Neural cell (in vitro differentiated cells): ENCODE measurements around the gene ZNF57. TPM values are rescaled to one million over a fixed set of nuclear protein-coding genes. Genes with fewer than 3 reads are reported as not detected.

Source experiments
- H2AFZ ChIP-seq: fragments of 200-600, 300-800 bp; sonication (generic), shearing (Covaris generic); 2 replicates; pipeline ENCODE4 v1.6.0; 2014; ENCODE audit warnings: low read depth, mild to moderate bottlenecking, antibody characterized with exemption, low read length, moderate library complexity
- H3F3A ChIP-seq: fragments of 200-600 bp; shearing (Covaris generic); 2 replicates; pipeline ENCODE4 v1.6.1; 2016; ENCODE audit warnings: mild to moderate bottlenecking, moderate library complexity, mixed read lengths, antibody characterized with exemption, low read length; ENCODE audit not compliant: insufficient read depth, poor library complexity, severe bottlenecking
- H3K27ac ChIP-seq: fragments of 200-600, 300-800 bp; sonication (generic), shearing (Covaris generic); 2 replicates; pipeline ENCODE4 v1.5.1; 2014; ENCODE audit warnings: mild to moderate bottlenecking, low read length, moderate library complexity
- H3K27me3 ChIP-seq: fragments of 300-800, 200-600 bp; sonication (generic), shearing (Covaris generic); 2 replicates; pipeline ENCODE4 v1.6.0; 2014; ENCODE audit warnings: mild to moderate bottlenecking, low read depth, low read length, moderate library complexity; ENCODE audit not compliant: insufficient read depth
- H3K36me3 ChIP-seq: fragments of 300-800, 200-600 bp; sonication (generic), shearing (Covaris generic); 2 replicates; pipeline ENCODE4 v1.5.1; 2014; ENCODE audit warnings: mild to moderate bottlenecking, antibody characterized with exemption, low read length, moderate library complexity; ENCODE audit not compliant: insufficient read depth
- H3K4me2 ChIP-seq: fragments of 300-800, 200-600 bp; sonication (generic), shearing (Covaris generic); 2 replicates; pipeline ENCODE4 v1.6.0; 2014; ENCODE audit warnings: mild to moderate bottlenecking, low read length
- H3K4me3 ChIP-seq: fragments of 300-800, 200-600 bp; sonication (generic), shearing (Covaris generic); 2 replicates; pipeline ENCODE4 v1.5.1; 2014; ENCODE audit warnings: mild to moderate bottlenecking, low read length, moderate library complexity
- H3K79me2 ChIP-seq: fragments of 200-600 bp; shearing (Covaris generic); replicated peaks from 2 replicates; pipeline ENCODE4 v1.6.0; 2014; ENCODE audit warnings: mild to moderate bottlenecking, low read length, moderate library complexity; ENCODE audit not compliant: insufficient read depth
- H3K9ac ChIP-seq: fragments of 300-800, 200-600 bp; sonication (generic), shearing (Covaris generic); 2 replicates; pipeline ENCODE4 v1.6.1; 2016; ENCODE audit warnings: mild to moderate bottlenecking, low read length, mixed read lengths
- H3K9me2 ChIP-seq: fragments of 200-600 bp; shearing (Covaris generic); 2 replicates; pipeline ENCODE4 v1.6.1; 2016; ENCODE audit warnings: mild to moderate bottlenecking, low read length, mixed read lengths; ENCODE audit not compliant: insufficient read depth
- H3K9me3 ChIP-seq: fragments of 200-600, 300-800 bp; sonication (generic), shearing (Covaris generic); 2 replicates; pipeline ENCODE4 v1.6.1; 2016; ENCODE audit warnings: mild to moderate bottlenecking, mixed run types, low read length, moderate library complexity, mixed read lengths
- H4K20me1 ChIP-seq: fragments of 200-600 bp; shearing (Covaris generic); 2 replicates; pipeline ENCODE4 v1.6.1; 2016; ENCODE audit warnings: mild to moderate bottlenecking, mixed run types; ENCODE audit not compliant: insufficient read depth
- CTCF ChIP-seq: fragments of 450-650 bp; IDR thresholded peaks from 2 replicates; pipeline ENCODE4 v1.5.1; 2014; ENCODE audit warnings: antibody characterized with exemption, mild to moderate bottlenecking, moderate library complexity; ENCODE audit not compliant: poor library complexity, severe bottlenecking
- EP300 ChIP-seq: fragments of 450-650 bp; conservative IDR thresholded peaks from 2 replicates; pipeline ENCODE4 v1.6.1; 2014; ENCODE audit warnings: antibody characterized with exemption, mild to moderate bottlenecking, moderate library complexity; ENCODE audit not compliant: poor library complexity, severe bottlenecking
- EZH2 ChIP-seq: fragments of 200-600, 300-800 bp; shearing (Covaris generic), sonication (generic); IDR thresholded peaks from 2 replicates; pipeline ENCODE4 v1.6.1; 2014; ENCODE audit warnings: antibody characterized with exemption, low read length, borderline replicate concordance, mild to moderate bottlenecking; ENCODE audit not compliant: insufficient read depth, poor library complexity, severe bottlenecking
- MXI1 ChIP-seq: fragments of 450-650 bp; conservative IDR thresholded peaks from 2 replicates; pipeline ENCODE4 v1.6.1; 2014; ENCODE audit warnings: antibody characterized with exemption, mild to moderate bottlenecking; ENCODE audit not compliant: poor library complexity, severe bottlenecking
- POLR2AphosphoS5 ChIP-seq: IDR thresholded peaks from 2 replicates; pipeline ENCODE4 v1.6.1; 2012
- RAD21 ChIP-seq: fragments of 450-650 bp; conservative IDR thresholded peaks from 2 replicates; pipeline ENCODE4 v1.6.1; 2014; ENCODE audit warnings: antibody characterized with exemption, mild to moderate bottlenecking, moderate library complexity
- REST ChIP-seq: IDR thresholded peaks from 2 replicates; pipeline ENCODE4 v1.6.1; 2012; ENCODE audit warnings: borderline replicate concordance
- SMC3 ChIP-seq: fragments of 450-650 bp; conservative IDR thresholded peaks from 2 replicates; pipeline ENCODE4 v1.6.1; 2014; ENCODE audit warnings: antibody characterized with exemption, mild to moderate bottlenecking, moderate library complexity; ENCODE audit not compliant: poor library complexity
- TAF1 ChIP-seq: IDR thresholded peaks from 2 replicates; pipeline ENCODE4 v1.6.1; 2012; ENCODE audit warnings: low read depth
- polyA minus RNA-seq: library from RNA; depleted of rRNA, polyadenylated mRNA; stranded (reverse); fragments of >200 nt; gene quantifications from 2 replicates; pipeline ENCODE4 v1.2.3, GENCODE V29; 2014
- polyA plus RNA-seq: library from polyadenylated mRNA; depleted of rRNA; stranded (reverse); fragments of >200 nt; gene quantifications from 2 replicates; pipeline ENCODE4 v1.2.3, GENCODE V29; 2014

Gene ZNF57
- 3.0 and 5.8 TPM in 2 replicates for polyA plus RNA-seq
- polyA minus RNA-seq: 7.1 and 8.3 TPM in 2 replicates

- H3K27me3 ChIP-seq: no peaks in the 10 kb centered on the region
- TF ChIP-seq TAF1: no peak
- no peak for TF ChIP-seq RAD21
- peak; percentile 19 for TF ChIP-seq CTCF
- TF ChIP-seq POLR2AphosphoS5: peak; percentile 47
- peak; percentile 16 for TF ChIP-seq REST
- no peak for TF ChIP-seq SMC3
- no peak for TF ChIP-seq EZH2
- TF ChIP-seq EP300: no peak
- peak; percentile 76 for TF ChIP-seq MXI1
- H4K20me1 ChIP-seq: no peaks in the 10 kb centered on the region
- H3K9ac ChIP-seq: peak within 1 kb of the TSS; percentile 66
- H3F3A ChIP-seq: no peaks in the 10 kb centered on the region
- H3K9me3 ChIP-seq: no peaks in the 10 kb centered on the region
- H2AFZ ChIP-seq: peak within 1 kb of the TSS; percentile 93
- H3K36me3 ChIP-seq: no peaks in the 10 kb centered on the region
- H3K9me2 ChIP-seq: no peaks in the 10 kb centered on the region
- peak within 1 kb of the TSS; percentile 28 for H3K4me2 ChIP-seq
- H3K27ac ChIP-seq: peak within 1 kb of the TSS; percentile 24
- no peaks in the 10 kb centered on the region for H3K79me2 ChIP-seq
- peak within 1 kb of the TSS; percentile 81 for H3K4me3 ChIP-seq
These were observed at the start of gene ZNF57 for GRCh38 chr19:2900296-2901252. Gene ZNF57 (plus strand): TSS chr19:2900928. CDS start chr19:2901046, 118 bp downstream.

- Histone ChIP-seq H3K27ac (no peak overlapping the region), H3K4me2 (no peak overlapping the region), H3K9ac (no peak overlapping the region), H3K9me2 (no peaks in the 10 kb centered on the region), H3K4me3 (no peak overlapping the region), H2AFZ (no peak overlapping the region), H3K27me3 (no peaks in the 10 kb centered on the region), H3K36me3 (peaks cover 30% of the 10 kb centered on the region), H3K9me3 (peaks cover 31% of the 10 kb centered on the region), H3F3A (no peaks in the 10 kb centered on the region), H4K20me1 (no peaks in the 10 kb centered on the region), H3K79me2 (peaks cover 6% of the 10 kb centered on the region)
- no peak for TF ChIP-seq POLR2AphosphoS5
- TF ChIP-seq TAF1: no peak
- TF ChIP-seq EP300: no peak
- no peak for TF ChIP-seq EZH2
- no peak for TF ChIP-seq SMC3
- TF ChIP-seq REST: no peak
- TF ChIP-seq CTCF: no peak
- TF ChIP-seq MXI1: no peak
- no peak for TF ChIP-seq RAD21
These were observed 48.1 kb upstream of the ZNF57 start for GRCh38 chr19:2852598-2852997.
